Right kidney (tissue), 1 donor: ENCODE measurements around the gene AMOTL2.
A peak's percentile ranks its signal among the peaks of the same experiment; 100 is the strongest.

Experiments
- DNase-seq: peaks from one replicate; pipeline ENCODE4 v3.0.0-alpha.2; 2016

AMOTL2 gene

DNA sequence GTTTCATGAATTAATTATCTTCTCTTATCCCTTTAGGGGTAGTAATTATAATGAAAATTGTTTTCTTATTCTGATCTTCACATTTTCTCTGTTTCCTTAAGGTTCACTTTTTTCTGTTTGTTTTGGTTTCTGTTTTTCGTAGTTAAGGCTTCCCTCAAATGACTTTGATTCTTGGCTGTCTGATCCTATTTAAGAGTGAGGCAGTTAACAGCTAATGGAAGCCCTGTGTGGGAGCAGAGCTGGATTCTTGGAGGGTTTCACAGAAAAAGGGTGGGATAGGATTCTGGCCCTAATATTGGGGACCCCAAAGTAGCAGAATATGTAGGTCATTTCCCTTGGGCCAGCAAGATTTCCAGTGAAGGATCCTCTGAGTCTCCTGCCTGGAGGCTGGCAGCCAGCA lies 6.8 kb upstream of the AMOTL2 start:
- DNase-seq = no peak

GRCh38 chr3:134380249-134380648 lies 6.0 kb upstream of the AMOTL2 start:
- DNase-seq = no peak

DNA sequence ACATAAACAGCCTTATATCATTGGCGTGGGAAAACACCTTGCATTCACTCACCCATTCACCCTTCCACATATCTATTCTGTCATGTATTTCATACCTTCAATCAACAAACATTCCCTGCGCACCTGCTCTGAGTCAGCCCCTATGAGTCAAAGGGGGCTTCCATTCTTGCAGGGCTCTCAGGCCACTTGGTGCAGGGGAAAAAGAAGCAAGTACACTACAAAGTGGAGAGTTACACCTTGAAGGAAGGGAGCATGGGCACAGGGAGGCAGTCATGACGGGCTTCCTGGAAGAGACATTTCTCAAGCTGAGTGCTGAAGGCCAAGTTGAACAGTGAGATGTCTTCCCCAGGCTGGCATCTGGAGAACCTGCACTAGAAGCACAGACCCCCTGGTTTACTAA lies 4.6 kb upstream of the AMOTL2 start:
- DNase-seq = no peak

DNA sequence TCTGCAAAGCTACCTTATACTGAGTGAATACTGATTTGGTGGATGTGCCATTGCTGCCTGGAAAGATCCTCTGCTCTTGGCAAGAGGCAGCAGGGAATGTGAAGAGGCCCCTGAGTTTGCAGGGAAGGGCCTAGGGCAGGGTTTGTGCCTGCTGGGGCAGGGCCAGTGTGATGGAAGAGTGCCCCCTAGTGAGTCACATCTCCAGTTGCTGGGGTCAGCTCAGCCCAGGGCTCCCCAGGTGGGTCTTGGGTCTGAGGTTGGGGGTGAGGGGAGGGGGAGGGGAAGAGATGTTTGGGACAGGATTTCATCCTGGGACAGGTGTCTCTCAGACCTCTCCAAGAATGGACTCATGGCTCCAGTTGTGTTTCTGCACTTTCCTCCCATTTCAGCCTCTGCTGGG lies 4.1 kb upstream of the AMOTL2 start:
- DNase-seq = no peak

DNA sequence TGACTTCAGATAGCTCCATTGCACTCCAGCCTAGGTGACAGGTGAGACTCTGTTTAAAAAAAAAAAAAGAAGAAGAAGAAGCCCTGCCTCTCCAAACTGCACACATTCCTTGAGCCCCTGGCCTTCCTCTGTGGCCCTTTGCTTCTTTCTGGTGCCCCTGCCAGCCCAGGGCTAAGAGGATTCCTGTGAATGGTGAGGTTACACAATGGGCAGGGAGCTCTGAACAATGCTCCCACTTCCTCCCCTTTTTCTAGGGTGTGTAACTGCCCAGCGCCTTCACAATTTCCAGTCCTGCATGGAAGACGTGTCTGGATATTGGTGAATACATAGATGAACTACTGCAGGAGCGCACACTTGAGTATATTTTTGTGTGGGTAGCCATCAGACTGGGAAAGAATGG lies 3.6 kb upstream of the AMOTL2 start:
- no peak for DNase-seq

GRCh38 chr3:134376786-134377426 lies 2.7 kb upstream of the AMOTL2 start:
- DNase-seq = no peak

- no peak for DNase-seq
Observed at GRCh38 chr3:134376385-134376765, 2.1 kb upstream of the AMOTL2 start.

- no peak for DNase-seq
Observed at GRCh38 chr3:134375582-134376384, 1.5 kb upstream of the AMOTL2 start.

DNA sequence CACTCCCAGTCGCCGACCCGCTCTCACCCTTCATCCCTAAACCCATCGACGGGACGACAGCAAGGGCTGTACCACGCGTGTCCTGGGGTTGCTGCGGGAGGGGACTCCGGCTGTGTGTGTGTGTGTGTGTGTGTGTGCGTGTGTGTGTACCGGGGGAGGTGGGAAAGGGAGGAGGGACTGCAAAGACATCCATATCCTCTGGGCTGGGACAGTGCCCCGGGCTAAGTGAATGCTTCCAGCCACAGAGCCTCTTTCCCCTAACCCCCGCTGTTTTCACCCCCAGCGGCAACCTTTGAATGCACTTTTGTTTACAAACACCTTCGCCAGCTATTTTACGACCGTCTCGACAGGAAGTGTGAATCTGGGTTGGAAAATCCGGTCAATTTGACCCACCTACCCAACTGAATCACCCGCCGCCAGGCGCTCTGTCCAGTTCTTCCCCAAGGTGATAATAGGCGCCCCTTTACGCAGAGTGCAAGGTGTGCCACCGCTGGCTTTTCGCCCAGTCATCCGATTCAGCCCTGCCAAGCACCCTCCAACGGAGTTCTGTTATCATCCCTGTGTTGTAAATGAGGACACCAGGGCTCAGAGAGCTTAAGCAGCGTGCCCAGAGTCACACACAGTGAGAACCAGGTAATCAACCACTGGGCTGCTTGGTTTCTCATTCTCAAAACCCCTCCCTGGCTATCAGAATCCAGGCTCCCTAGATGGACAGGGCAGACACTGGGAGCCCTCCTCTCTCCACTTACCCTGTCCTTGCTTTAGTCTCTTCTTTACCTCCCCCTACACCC lies 739 bp upstream of the AMOTL2 start:
- DNase-seq = no peak

- DNase-seq = peak; percentile 97
Observed at GRCh38 chr3:134373271-134374104, 759 bp downstream of the AMOTL2 start.

- DNase-seq = no peak
Observed at GRCh38 chr3:134372396-134373270, 1.6 kb downstream of the AMOTL2 start.

DNA sequence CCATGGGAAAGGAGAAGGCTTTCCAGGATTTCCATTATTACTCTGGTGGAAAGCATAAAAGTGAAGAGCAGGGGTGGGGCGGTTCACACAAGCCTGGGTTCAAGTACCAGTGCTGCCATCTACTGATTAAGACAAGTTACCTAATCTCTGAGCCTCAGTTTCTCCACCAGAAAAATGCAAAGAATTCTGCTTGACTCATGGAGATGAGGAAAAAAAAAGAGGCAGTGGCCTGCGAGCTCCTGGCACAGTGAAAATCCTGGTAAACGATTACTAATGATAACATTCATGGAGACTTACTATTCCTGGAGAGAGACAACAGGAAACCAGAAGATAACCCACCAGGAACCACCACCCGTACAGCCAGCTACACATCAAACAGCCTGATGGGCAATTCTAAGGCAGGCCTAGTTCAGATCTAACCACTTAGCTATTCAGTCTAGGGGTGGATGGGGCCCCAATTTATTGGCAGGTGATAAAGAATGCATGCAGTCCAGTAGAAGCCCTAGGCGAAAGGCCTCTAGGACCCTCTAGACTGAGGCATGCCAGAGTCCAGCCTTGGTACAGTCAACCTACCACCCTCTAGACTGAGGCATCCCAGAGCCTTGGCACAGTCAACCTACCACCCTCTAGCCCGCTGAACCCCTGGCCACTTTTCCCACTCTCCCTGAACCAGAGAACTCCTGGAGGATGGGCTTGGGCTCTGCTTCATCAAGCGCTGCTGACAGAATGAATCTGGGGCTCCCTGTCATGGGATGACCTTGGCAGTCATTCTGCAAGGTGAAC lies 2.5 kb downstream of the AMOTL2 start:
- no peak for DNase-seq

DNA sequence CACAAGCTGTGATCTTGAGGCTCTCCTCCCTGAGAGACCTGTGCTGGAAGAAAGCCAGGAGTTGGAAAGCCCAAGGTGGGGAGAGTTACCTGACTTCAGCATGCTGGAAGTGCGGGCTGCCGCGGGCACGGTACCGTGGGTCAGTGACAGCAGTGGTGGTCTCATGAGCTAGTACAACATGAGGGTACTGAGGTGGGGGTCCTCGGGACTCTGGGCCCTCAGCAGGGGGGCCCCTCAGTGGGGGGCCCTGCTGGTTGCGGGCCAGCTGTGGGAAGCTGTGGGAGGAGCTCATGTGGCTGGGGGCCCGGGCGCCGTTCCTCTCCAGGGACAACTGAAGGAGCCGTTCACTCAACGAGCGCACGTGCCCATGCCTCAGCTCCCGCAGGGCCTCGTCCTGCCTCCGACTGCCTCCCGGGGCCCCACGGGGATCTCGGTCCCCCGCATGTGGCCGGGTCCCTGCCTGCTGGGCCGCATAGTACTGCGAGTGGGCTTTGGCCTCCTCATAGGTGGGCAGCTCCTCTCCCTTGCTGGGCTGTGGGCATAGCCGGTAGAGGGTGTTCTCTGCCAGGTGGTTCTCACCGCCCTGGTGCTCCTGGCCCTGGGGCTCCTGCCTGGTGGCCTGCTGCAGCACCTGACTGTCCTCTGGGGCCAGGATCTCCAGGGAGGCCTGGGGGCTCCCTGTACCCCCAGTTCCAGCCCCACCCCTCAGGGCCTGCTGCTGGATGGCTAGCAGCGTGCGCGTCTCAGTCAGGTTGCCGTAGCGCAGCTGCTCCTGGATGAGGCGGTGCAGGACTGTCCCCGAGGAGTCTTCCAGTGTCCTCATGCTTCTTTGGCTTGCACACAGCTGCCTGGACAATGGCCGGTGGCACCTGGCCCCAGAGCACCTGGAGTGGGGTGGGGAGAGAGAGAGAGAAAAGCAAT lies 3.4 kb downstream of the AMOTL2 start:
- DNase-seq = no peak

- no peak for DNase-seq
Observed at GRCh38 chr3:134369861-134370596, 4.2 kb downstream of the AMOTL2 start.

DNA sequence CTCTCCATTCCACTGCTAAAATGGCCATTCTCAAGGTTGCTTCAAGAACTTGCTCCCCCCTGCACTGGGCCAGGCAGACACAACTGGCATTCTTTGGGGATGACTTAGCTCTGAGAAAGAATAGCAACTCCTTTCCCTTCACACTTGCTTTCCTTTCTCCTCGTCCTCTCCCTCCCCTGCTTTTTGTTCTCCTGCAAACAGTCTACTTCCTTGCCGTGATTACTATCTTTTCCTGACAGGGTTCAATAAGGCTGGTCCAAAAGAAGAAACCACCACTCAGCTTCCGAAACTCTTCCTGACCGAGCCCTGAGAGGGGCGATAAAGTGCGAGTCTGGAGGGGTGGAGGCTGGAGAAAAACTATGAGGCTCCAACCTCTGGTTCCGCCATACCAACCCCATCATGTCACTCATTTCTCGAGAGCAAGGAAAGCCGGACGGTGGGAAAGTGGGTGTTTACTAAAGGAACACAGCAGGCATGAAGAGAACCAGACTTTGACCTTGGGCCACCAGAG lies 5.0 kb downstream of the AMOTL2 start:
- DNase-seq = no peak

DNA sequence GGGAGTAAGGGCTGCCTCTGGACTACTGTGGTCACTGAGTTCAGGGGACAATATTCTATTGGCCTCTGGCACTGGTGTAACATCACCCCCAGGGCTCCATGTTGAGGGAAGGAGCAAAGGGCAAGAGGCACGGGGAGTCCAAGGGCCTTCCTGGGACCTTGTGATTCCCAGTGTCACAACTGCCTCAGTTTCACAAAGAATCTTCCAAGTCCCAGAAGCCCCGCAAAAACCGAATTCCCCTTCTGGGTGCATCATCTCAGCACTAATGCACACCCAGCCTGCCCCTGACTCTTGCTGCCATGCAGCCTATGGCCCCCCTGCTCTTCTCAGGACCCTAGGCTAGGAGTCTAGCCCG lies 5.5 kb downstream of the AMOTL2 start:
- no peak for DNase-seq

DNA sequence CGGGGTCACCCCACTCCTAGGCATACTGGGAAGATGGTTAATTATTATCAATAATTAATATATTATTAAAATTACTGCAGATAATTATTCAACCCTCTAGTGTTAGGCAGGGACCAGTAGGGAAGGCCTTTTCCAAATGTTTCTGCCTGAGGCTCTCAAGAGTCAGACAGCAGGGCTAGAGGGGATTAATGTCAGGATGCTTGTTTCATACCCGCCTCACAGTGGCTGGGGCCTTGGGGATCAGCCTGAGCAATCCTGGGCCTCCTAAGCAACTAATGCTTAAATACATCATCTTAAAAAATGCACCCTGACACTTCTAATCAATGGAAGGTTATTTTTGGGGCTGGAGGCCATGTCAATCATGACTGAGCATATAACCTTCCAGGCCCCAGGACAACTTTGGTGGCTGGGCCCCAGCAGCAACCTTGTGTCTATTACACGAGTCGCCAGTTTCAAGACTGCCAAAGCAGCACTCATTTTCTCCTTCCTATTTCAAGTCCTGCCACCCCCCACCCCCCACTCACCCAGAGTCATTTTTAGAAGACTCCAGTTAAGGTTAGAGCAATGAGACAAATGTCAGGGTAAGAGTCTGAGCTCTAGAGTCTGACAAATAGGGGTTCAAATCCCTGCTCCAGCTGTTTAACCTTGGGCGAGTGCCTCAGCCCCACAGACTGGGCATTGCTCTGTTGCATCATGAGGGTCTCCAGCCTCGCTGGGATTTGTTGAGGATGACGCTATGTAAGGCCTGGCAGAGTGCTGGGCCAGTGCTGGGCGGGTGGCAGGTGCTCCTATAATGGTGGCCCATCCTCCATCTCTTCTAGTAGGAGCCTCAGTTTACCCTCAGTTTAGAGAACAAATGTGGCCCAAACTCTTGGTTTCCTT lies 6.1 kb downstream of the AMOTL2 start:
- DNase-seq = no peak
